ENCODE data around the gene C19orf25. TPM values are rescaled to one million over a fixed set of nuclear protein-coding genes. Genes with fewer than 3 reads are reported as not detected.

Gene C19orf25
- total RNA-seq, result 28.9 and 30.0 TPM in 2 replicates

DNA sequence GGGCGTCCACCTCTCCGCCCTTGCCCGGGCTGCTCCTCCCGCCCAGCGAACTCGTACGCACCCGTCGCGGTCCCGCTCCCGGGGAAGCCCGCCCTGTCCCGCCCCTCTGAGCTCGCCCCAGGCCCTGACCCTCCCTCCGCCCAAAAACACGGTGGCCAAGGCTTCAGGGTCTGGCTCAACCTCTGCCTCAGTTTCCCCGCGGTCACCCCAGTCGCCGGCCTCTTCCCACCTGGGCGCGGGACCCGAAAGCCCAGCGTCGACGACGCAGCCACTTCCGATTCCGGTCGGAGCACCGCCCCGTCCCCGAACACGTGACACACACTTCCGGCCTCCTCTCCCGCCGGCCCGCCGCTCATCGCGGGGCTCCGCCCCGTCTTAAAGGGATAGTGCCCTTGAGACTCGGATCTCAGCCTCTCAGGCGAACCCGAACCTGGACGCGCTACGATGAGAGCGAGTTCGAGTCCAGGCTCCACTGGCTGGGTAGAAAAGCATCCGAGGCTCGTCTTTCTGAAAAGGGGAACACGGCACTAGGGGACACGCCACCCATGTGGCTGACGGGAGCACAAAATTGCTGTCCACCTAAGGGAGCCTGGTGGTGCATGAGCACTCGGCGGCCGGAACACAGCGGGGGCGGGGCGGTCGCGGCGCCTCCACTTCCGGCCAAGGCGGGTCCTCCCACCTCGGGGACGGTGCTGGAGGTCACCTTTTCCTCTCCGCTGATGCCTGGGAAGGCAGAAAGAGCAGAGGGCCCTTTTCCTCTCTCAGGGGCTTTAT, at the start of gene C19orf25:
Gene C19orf25, minus strand, starts transcription at position 282 of the 774 bp plus-strand sequence. CDS start 312 bp downstream, outside the sequence.
- peak within 1 kb of the TSS; percentile 98 for H2AFZ ChIP-seq (ENCODE audit: low read length)
- peak within 1 kb of the TSS; percentile 93 for H3K4me2 ChIP-seq (ENCODE audit: insufficient read depth, low read length)
- peak within 1 kb of the TSS; percentile 36 for H3K27ac ChIP-seq (ENCODE audit: low read depth, low read length)
- TF ChIP-seq, protein P1, sequence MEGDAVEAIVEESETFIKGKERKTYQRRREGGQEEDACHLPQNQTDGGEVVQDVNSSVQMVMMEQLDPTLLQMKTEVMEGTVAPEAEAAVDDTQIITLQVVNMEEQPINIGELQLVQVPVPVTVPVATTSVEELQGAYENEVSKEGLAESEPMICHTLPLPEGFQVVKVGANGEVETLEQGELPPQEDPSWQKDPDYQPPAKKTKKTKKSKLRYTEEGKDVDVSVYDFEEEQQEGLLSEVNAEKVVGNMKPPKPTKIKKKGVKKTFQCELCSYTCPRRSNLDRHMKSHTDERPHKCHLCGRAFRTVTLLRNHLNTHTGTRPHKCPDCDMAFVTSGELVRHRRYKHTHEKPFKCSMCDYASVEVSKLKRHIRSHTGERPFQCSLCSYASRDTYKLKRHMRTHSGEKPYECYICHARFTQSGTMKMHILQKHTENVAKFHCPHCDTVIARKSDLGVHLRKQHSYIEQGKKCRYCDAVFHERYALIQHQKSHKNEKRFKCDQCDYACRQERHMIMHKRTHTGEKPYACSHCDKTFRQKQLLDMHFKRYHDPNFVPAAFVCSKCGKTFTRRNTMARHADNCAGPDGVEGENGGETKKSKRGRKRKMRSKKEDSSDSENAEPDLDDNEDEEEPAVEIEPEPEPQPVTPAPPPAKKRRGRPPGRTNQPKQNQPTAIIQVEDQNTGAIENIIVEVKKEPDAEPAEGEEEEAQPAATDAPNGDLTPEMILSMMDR (IDR thresholded peaks at IDR 0.05; ENCODE audit: extremely low read depth, low read depth, low read length), result no peak
- H3K4me1 ChIP-seq (ENCODE audit: insufficient read depth, low read length), result peaks cover 8% of the 10 kb centered on the region
- no peaks in the 10 kb centered on the region for H3K9me3 ChIP-seq (ENCODE audit: low read depth, low read length)
- H3K27me3 ChIP-seq (ENCODE audit: insufficient read depth, low read length), result no peaks in the 10 kb centered on the region
- H3K79me2 ChIP-seq (ENCODE audit: insufficient read depth, low read length), result peaks cover 21% of the 10 kb centered on the region
- peak within 1 kb of the TSS; percentile 86 for H3K4me3 ChIP-seq (ENCODE audit: insufficient read depth, low read length)
- H4K20me1 ChIP-seq (ENCODE audit: insufficient read depth, low read length), result peaks cover 27% of the 10 kb centered on the region
- H3K36me3 ChIP-seq (ENCODE audit: insufficient read depth, low read length), result peaks cover 4% of the 10 kb centered on the region
- peak; percentile 100 for DNase-seq (ENCODE audit: insufficient read length, low spot score, missing footprints)

DNA sequence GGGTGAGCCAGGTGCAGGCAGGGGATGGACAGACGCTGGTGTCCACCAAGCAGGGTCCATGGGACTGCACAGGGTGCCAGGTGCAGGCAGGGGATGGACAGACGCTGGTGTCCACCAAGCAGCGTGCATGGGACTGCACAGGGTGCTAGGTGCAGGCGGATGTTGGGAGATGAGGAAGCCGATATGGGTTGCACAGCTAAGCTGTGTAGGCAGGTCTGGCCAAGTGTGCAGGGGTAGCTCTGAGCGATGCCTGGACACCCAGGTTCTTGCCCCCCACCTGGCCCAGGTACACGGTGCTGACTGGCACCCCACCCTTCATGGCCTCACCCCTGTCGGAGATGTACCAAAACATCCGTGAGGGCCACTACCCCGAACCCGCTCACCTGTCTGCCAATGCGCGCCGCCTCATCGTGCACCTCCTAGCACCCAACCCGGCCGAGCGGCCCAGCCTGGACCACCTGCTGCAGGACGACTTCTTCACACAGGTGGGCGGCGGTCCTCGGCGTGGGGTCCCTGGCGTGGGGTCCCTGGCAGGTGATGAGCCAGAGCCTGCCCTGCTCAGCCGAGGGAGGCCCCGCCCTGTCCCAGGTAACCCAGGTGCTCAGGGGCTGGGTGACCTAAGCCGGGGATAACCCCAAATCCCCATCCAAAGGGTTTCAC, 48.8 kb upstream of the C19orf25 start:
- peaks cover 27% of the 10 kb centered on the region for H3K27me3 ChIP-seq (ENCODE audit: insufficient read depth, low read length)

DNA sequence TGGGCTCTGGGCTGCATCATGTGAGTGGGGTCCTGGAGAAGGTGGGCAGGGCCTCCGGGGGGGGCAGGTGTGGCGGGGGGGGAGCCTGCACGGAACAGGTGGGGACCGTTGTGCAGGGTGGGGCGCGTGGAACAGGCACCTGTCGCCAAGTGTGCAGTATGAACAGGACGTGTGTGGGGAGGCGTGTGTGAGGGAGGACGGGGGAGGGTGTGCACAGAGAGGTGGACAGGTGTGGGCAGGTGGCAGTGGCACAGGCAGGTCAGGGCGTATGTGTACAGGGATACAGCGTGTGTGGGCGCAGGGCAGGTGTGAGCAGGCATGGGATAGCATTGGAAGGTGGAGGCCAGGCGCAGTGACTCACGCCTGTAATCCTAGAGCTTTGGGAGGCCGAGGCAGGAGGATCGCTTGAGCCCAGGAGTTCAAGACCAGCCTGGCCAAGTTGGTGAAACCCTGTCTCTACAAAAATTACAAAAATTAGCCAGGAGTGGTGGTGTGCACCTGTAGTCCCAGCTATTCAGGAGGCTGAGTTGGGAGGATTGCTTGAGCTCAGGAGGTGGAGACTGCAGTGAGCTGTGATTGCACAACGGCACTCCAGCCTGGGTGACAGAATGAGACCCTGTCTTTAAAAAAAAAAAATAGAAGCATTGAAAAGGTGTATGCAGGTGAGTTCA, 48.1 kb upstream of the C19orf25 start:
- Histone ChIP-seq H3K79me2 (ENCODE audit: insufficient read depth, low read length) (no peaks in the 10 kb centered on the region), H3K4me2 (ENCODE audit: insufficient read depth, low read length) (no peak overlapping the region), H3K27ac (ENCODE audit: low read depth, low read length) (no peak overlapping the region), H3K4me3 (ENCODE audit: insufficient read depth, low read length) (no peak overlapping the region), H2AFZ (ENCODE audit: low read length) (no peak overlapping the region), H4K20me1 (ENCODE audit: insufficient read depth, low read length) (no peaks in the 10 kb centered on the region), H3K4me1 (ENCODE audit: insufficient read depth, low read length) (no peaks in the 10 kb centered on the region), H3K27me3 (ENCODE audit: insufficient read depth, low read length) (peaks cover 31% of the 10 kb centered on the region), H3K9me3 (ENCODE audit: low read depth, low read length) (no peaks in the 10 kb centered on the region), H3K36me3 (ENCODE audit: insufficient read depth, low read length) (no peaks in the 10 kb centered on the region)
- peak; percentile 47 for DNase-seq (ENCODE audit: insufficient read length, low spot score, missing footprints)
- TF ChIP-seq, protein P1 (IDR thresholded peaks at IDR 0.05; ENCODE audit: extremely low read depth, low read depth, low read length), result no peak

More for the DNA sequence above, 48.8 kb upstream of the C19orf25 start:
- Histone ChIP-seq H3K79me2 (ENCODE audit: insufficient read depth, low read length) (no peaks in the 10 kb centered on the region), H3K4me1 (ENCODE audit: insufficient read depth, low read length) (no peaks in the 10 kb centered on the region), H4K20me1 (ENCODE audit: insufficient read depth, low read length) (no peaks in the 10 kb centered on the region), H3K4me2 (ENCODE audit: insufficient read depth, low read length) (no peak overlapping the region), H3K36me3 (ENCODE audit: insufficient read depth, low read length) (no peaks in the 10 kb centered on the region), H2AFZ (ENCODE audit: low read length) (no peak overlapping the region), H3K9me3 (ENCODE audit: low read depth, low read length) (no peaks in the 10 kb centered on the region), H3K4me3 (ENCODE audit: insufficient read depth, low read length) (no peak overlapping the region), H3K27ac (ENCODE audit: low read depth, low read length) (no peak overlapping the region)
- TF ChIP-seq, protein P1 (IDR thresholded peaks at IDR 0.05; ENCODE audit: extremely low read depth, low read depth, low read length), result no peak
- peak; percentile 86 for DNase-seq (ENCODE audit: insufficient read length, low spot score, missing footprints)
